Loucy (cell line): ENCODE results near the gene RUSC2.

Experiments used
- CTCF ChIP-seq: fragments of 200-600 bp; sonication (generic); conservative IDR thresholded peaks from 2 replicates; pipeline ENCODE4 v1.5.1; 2014; ENCODE audit warnings: mild to moderate bottlenecking, antibody characterized with exemption, low read length
- EZH2phosphoT487 ChIP-seq: fragments of 200-600 bp; IDR thresholded peaks from 2 replicates; pipeline ENCODE4 v1.6.1; 2018; ENCODE audit warnings: antibody characterized with exemption, mild to moderate bottlenecking, moderate library complexity, borderline replicate concordance

GRCh38 chr9:35500130-35500748 is 10.3 kb downstream of the RUSC2 start:
- TF ChIP-seq CTCF, result no peak
- no peak for TF ChIP-seq EZH2phosphoT487
